Prostate gland (tissue), 2 donors: ENCODE results near the gene MKNK1.

Source experiments
- CTCF ChIP-seq, 4 experiments: fragments of 200-600 bp in 2 of 4; fragments of 450-650 bp in 2 of 4; sonication (generic) in 2 of 4; IDR thresholded peaks; 1 replicate in 3 of 4; 2 replicates in 1 of 4; pipeline ENCODE4 v1.5.1; 2016 to 2019; ENCODE audit warnings: antibody characterized with exemption in 4 of 4, mild to moderate bottlenecking in 2 of 4, moderate library complexity in 2 of 4
- POLR2A ChIP-seq: fragments of 450-650 bp; IDR thresholded peaks from one replicate; pipeline ENCODE4 v1.6.1; 2016; ENCODE audit warnings: antibody characterized with exemption, mild to moderate bottlenecking

- TF ChIP-seq CTCF (IDR thresholded peaks at IDR 0.05) (no peak), POLR2A (no peak)
These were observed 40.7 kb downstream of the MKNK1 start for GRCh38 chr1:46563341-46563740.
